Upper lobe of right lung (tissue), 1 donor: ENCODE measurements around the gene BGLAP. TPM values are rescaled to one million over a fixed set of nuclear protein-coding genes. Genes with fewer than 3 reads are reported as not detected.

Source experiments
- ATAC-seq: fragments of 200-7000 bp; cut with Tn5 transposase; one replicate; pipeline ENCODE4 v1.9.1; 2020; ENCODE audit warnings: mild to moderate bottlenecking, moderate library complexity
- DNase-seq: peaks from one replicate; pipeline ENCODE4 v3.0.0-alpha.2; 2020
- H3K27ac ChIP-seq: fragments of 200-600 bp; one replicate; pipeline ENCODE4 v1.8.0; 2022
- H3K27me3 ChIP-seq: fragments of 200-600 bp; one replicate; pipeline ENCODE4 v1.8.0; 2022; ENCODE audit warnings: mild to moderate bottlenecking
- H3K36me3 ChIP-seq: fragments of 200-600 bp; one replicate; pipeline ENCODE4 v1.8.0; 2022
- H3K4me1 ChIP-seq: fragments of 200-600 bp; one replicate; pipeline ENCODE4 v1.8.0; 2022
- H3K4me3 ChIP-seq: fragments of 200-600 bp; one replicate; pipeline ENCODE4 v1.8.0; 2022; ENCODE audit warnings: mild to moderate bottlenecking
- H3K9me3 ChIP-seq: fragments of 200-600 bp; one replicate; pipeline ENCODE4 v1.8.0; 2022
- intact Hi-C: fragments of 100-400 bp; cut with DNase I; formaldehyde crosslinking; loops from one replicate; pipeline ENCODE4 v1.11.0; 2022
- total RNA-seq: library from RNA; stranded (reverse); fragmentation: NEBNext Ultra II Directional; extraction: Animal tissue kit (Norgen Biotek cat#: 25700); gene quantifications from one replicate; pipeline ENCODE4 v1.2.1, GENCODE V29; 2021
- TF ChIP-seq, protein P1 (sequence below): fragments of 200-600 bp; IDR thresholded peaks from one replicate; pipeline ENCODE4 v1.8.0; 2022; ENCODE audit warnings: antibody characterized with exemption
- donor health status: DM: no; HTN: yes; CAD: no; lungs with severe emphysema.

The BGLAP gene
- total RNA-seq, 1 donor from 2014 or later: 2.4 TPM

- peaks cover 55% of the 10 kb centered on the region for H3K36me3 ChIP-seq
- no peak for DNase-seq
- H3K9me3 ChIP-seq: no peaks in the 10 kb centered on the region
- peaks cover 21% of the 10 kb centered on the region for H3K4me1 ChIP-seq
- intact Hi-C loops: no loop called here
- no peak overlapping the region for H3K4me3 ChIP-seq
- TF ChIP-seq, protein P1, sequence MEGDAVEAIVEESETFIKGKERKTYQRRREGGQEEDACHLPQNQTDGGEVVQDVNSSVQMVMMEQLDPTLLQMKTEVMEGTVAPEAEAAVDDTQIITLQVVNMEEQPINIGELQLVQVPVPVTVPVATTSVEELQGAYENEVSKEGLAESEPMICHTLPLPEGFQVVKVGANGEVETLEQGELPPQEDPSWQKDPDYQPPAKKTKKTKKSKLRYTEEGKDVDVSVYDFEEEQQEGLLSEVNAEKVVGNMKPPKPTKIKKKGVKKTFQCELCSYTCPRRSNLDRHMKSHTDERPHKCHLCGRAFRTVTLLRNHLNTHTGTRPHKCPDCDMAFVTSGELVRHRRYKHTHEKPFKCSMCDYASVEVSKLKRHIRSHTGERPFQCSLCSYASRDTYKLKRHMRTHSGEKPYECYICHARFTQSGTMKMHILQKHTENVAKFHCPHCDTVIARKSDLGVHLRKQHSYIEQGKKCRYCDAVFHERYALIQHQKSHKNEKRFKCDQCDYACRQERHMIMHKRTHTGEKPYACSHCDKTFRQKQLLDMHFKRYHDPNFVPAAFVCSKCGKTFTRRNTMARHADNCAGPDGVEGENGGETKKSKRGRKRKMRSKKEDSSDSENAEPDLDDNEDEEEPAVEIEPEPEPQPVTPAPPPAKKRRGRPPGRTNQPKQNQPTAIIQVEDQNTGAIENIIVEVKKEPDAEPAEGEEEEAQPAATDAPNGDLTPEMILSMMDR: no peak
- H3K27ac ChIP-seq: no peak overlapping the region
- H3K27me3 ChIP-seq: peaks cover 10% of the 10 kb centered on the region
- ATAC-seq: no peak
These were observed 7.6 kb downstream of the BGLAP start for GRCh38 chr1:156249593-156249992.

DNA sequence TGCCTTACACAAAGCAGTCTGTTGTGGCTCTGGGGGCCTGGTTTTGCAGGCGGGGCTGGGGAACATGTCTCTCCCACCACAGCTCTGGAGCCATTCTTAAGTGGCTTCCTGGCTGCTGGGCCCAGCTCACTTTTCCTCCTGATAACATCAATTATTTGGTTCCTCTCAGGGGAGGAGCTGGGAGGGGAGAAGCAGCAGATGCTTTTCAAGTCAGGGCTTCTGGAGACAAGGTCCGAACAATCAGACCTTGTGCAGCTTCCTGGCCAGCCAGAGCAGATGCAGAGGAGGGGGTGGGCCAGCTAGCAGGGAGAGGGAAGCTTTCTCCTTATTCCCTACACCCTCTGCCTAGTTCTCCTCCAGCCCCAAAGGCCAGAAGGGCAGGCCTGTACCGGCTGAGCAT lies 9.5 kb downstream of the BGLAP start:
- Histone ChIP-seq H3K9me3 (no peaks in the 10 kb centered on the region), H3K4me1 (peaks cover 10% of the 10 kb centered on the region), H3K36me3 (peaks cover 71% of the 10 kb centered on the region), H3K27me3 (no peaks in the 10 kb centered on the region), H3K4me3 (no peak overlapping the region), H3K27ac (no peak overlapping the region)
- ATAC-seq (no peak), DNase-seq (no peak)
- TF ChIP-seq, protein P1: no peak
- intact Hi-C loops: no loop called here

GRCh38 chr1:156253634-156254033 lies 11.7 kb downstream of the BGLAP start:
- H3K4me1 ChIP-seq: no peaks in the 10 kb centered on the region
- TF ChIP-seq, protein P1: no peak
- intact Hi-C loops: no loop called here
- H3K27me3 ChIP-seq: no peaks in the 10 kb centered on the region
- H3K27ac ChIP-seq: no peak overlapping the region
- no peak for ATAC-seq
- DNase-seq: no peak
- H3K4me3 ChIP-seq: no peak overlapping the region
- no peaks in the 10 kb centered on the region for H3K9me3 ChIP-seq
- peaks cover 92% of the 10 kb centered on the region for H3K36me3 ChIP-seq

DNA sequence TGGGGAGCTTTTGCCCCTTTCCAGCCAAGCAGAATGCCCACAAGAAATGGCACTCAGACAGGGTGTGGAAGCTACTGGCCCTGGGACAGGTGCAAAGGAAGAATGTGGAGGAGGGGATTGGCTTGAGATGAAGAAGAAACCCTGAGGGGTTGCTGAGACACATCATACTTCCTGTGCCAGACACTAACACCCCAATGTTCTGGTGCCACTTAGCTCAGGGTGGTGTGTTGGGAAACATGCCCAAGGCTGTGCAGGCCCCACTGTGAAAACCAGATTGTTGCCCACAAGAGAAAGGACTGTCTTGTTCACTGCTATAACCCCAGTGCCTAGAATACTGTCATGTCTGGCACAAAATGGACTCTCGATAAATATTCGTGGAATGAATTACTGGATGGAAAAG lies 15.7 kb downstream of the BGLAP start:
- H3K27me3 ChIP-seq: no peaks in the 10 kb centered on the region
- H3K4me3 ChIP-seq: no peak overlapping the region
- no peaks in the 10 kb centered on the region for H3K9me3 ChIP-seq
- peaks cover 97% of the 10 kb centered on the region for H3K36me3 ChIP-seq
- ATAC-seq (no peak), DNase-seq (no peak)
- TF ChIP-seq, protein P1: no peak
- H3K4me1 ChIP-seq: no peaks in the 10 kb centered on the region
- no peak overlapping the region for H3K27ac ChIP-seq
- intact Hi-C loops: no loop called here

DNA sequence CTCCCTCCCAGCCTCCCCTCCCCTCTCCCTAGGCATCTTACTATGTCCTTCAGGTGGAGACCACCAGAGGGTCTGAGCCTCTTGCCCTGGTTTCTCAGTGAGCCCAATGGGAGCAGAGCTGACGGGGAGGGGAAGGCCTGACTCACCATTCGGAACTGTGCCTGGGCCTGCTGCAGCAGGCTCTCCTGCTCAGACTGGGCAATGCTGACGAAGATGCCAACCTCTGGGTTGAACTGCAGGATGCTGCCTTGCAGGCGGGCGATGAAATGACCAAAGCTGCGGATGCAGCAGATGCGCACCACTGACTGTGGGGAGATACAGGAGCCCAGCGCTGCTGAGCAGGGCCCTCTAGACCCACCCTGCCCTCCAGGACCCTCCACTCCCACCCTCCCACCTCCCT lies 16.9 kb downstream of the BGLAP start:
- Histone ChIP-seq H3K27ac (no peak overlapping the region), H3K4me3 (no peak overlapping the region), H3K9me3 (no peaks in the 10 kb centered on the region), H3K36me3 (peaks cover 97% of the 10 kb centered on the region), H3K27me3 (no peaks in the 10 kb centered on the region), H3K4me1 (no peaks in the 10 kb centered on the region)
- DNase-seq (no peak), ATAC-seq (no peak)
- TF ChIP-seq, protein P1: no peak
- intact Hi-C loops: no loop called here

GRCh38 chr1:156259805-156260204 lies 17.8 kb downstream of the BGLAP start:
- no peaks in the 10 kb centered on the region for H3K4me1 ChIP-seq
- DNase-seq (no peak), ATAC-seq (no peak)
- intact Hi-C loops: no loop called here
- H3K9me3 ChIP-seq: no peaks in the 10 kb centered on the region
- H3K27ac ChIP-seq: no peak overlapping the region
- TF ChIP-seq, protein P1: no peak
- H3K4me3 ChIP-seq: no peak overlapping the region
- no peaks in the 10 kb centered on the region for H3K27me3 ChIP-seq
- peaks cover 95% of the 10 kb centered on the region for H3K36me3 ChIP-seq
